HCT116 (cell line): ENCODE measurements around the gene RFPL3. TPM values are rescaled to one million over a fixed set of nuclear protein-coding genes. Genes with fewer than 3 reads are reported as not detected.

ENCODE experiments used
- ATAC-seq: fragments of 200-7000 bp; cut with Tn5 transposase; 2 replicates; pipeline ENCODE4 v1.9.1; 2020; ENCODE audit warnings: mild to moderate bottlenecking, moderate library complexity
- BruUV-seq: library from RNA; stranded (reverse); fragments of 400-500 nt; replicated peaks from 2 replicates; lab custom pipeline; 2021; lab: Mats Ljungman, UMichigan
- CTCF ChIA-PET: fragments of 300-600 bp; sonication (Branson Sonifier 250); formaldehyde crosslinking; loops from one replicate; lab custom pipeline; 2021; ENCODE audit warnings: antibody characterized with exemption; lab: Charles Lee
- POLR2A ChIA-PET: fragments of 300-600, 350-600 bp; sonication (Branson Sonifier 250); formaldehyde crosslinking; loops from one replicate; lab custom pipeline; 2021; ENCODE audit warnings: antibody characterized with exemption; lab: Charles Lee
- RAD21 ChIA-PET, 2 experiments: fragments of 300-600 bp; sonication (Branson Sonifier 250); formaldehyde crosslinking; loops; one replicate each; lab custom pipeline; 2023; ENCODE audit warnings: low total read pairs in 2 of 2; ENCODE audit not compliant: uncharacterized antibody in 2 of 2, unreplicated experiment in 2 of 2, low non-redundant PET in 1 of 2; lab: Charles Lee
- DNase-seq: peaks from one replicate; pipeline ENCODE4 v3.0.0-alpha.2; 2010; ENCODE audit warnings: low read depth, low spot score
- H2AFZ ChIP-seq: fragments of 200-600 bp; shearing (Covaris generic), sonication (generic); 2 replicates; pipeline ENCODE4 v1.6.1; 2017; ENCODE audit warnings: low read depth, mixed run types, mixed read lengths, antibody characterized with exemption, low read length; ENCODE audit not compliant: poor library complexity, severe bottlenecking
- H3K27ac ChIP-seq: 2 replicates; pipeline ENCODE4 v1.5.1; 2012; ENCODE audit warnings: low read depth, low read length
- H3K27me3 ChIP-seq: fragments of 200-600 bp; sonication (generic); 2 replicates; pipeline ENCODE4 v1.6.1; 2016; ENCODE audit warnings: mixed run types, low read length, mixed read lengths; ENCODE audit not compliant: insufficient read depth
- H3K36me3 ChIP-seq, 2 experiments: fragments of 200-500 bp in 1 of 2; fragments of 200-600 bp in 1 of 2; sonication (Bioruptor generic) in 1 of 2; sonication (generic) in 1 of 2; 2 replicates each; pipeline versions ENCODE4 v1.5.1 to v1.6.1; 2014 to 2016; ENCODE audit warnings: low read length in 2 of 2, inconsistent platforms in 1 of 2, mixed read lengths in 1 of 2, mixed run types in 1 of 2; ENCODE audit not compliant: insufficient read depth in 2 of 2, control insufficient read depth in 1 of 2
- H3K4me1 ChIP-seq, 2 experiments: fragments of 200-600 bp in 1 of 2; sonication (generic) in 1 of 2; 2 replicates each; pipeline versions ENCODE4 v1.5.1 to v1.6.1; 2012 to 2017; ENCODE audit warnings: low read length in 2 of 2, inconsistent platforms in 1 of 2, mild to moderate bottlenecking in 1 of 2, mixed read lengths in 1 of 2, mixed run types in 1 of 2, moderate library complexity in 1 of 2; ENCODE audit not compliant: insufficient read depth in 2 of 2, control insufficient read depth in 1 of 2
- H3K4me2 ChIP-seq: fragments of 200-600 bp; sonication (generic); 2 replicates; pipeline ENCODE4 v1.6.1; 2017; ENCODE audit warnings: mixed run types, low read length, mixed read lengths
- H3K4me3 ChIP-seq, 2 experiments: fragments of 200-600 bp in 1 of 2; sonication (generic) in 1 of 2; replicated peaks in 1 of 2; 2 replicates each; pipeline ENCODE4 v1.5.1; 2011 to 2016; ENCODE audit warnings: low read length in 2 of 2, control low read depth in 1 of 2, low read depth in 1 of 2, mild to moderate bottlenecking in 1 of 2, mixed read lengths in 1 of 2, mixed run types in 1 of 2
- H3K79me2 ChIP-seq: fragments of 200-600 bp; sonication (generic); 2 replicates; pipeline ENCODE4 v1.6.1; 2017; ENCODE audit warnings: mild to moderate bottlenecking, mixed run types, low read length, moderate library complexity, mixed read lengths; ENCODE audit not compliant: insufficient read depth
- H3K9ac ChIP-seq: fragments of 200-600 bp; sonication (generic); 2 replicates; pipeline ENCODE4 v1.6.1; 2016; ENCODE audit warnings: low read length, mixed read lengths
- H3K9me2 ChIP-seq: fragments of 200-600 bp; sonication (generic), shearing (Covaris generic); 2 replicates; pipeline ENCODE4 v1.6.1; 2017; ENCODE audit warnings: mixed run types, mild to moderate bottlenecking, moderate library complexity; ENCODE audit not compliant: insufficient read depth
- H3K9me3 ChIP-seq, 2 experiments: fragments of 200-500 bp in 1 of 2; fragments of 200-600 bp in 1 of 2; sonication (Bioruptor generic) in 1 of 2; sonication (generic) in 1 of 2; 2 replicates each; pipeline ENCODE4 v1.6.1; 2014 to 2017; ENCODE audit warnings: low read length in 2 of 2, mixed read lengths in 2 of 2, inconsistent platforms in 1 of 2, low read depth in 1 of 2, mild to moderate bottlenecking in 1 of 2, mixed run types in 1 of 2, moderate library complexity in 1 of 2; ENCODE audit not compliant: control insufficient read depth in 1 of 2, insufficient read depth in 1 of 2
- H4K20me1 ChIP-seq: fragments of 200-600 bp; sonication (generic), shearing (Covaris generic); 2 replicates; pipeline ENCODE4 v1.6.1; 2017; ENCODE audit warnings: mixed run types, mild to moderate bottlenecking, moderate library complexity; ENCODE audit not compliant: insufficient read depth
- CBX3 ChIP-seq: IDR thresholded peaks from 2 replicates; pipeline ENCODE4 v1.6.1; 2012; ENCODE audit warnings: low read depth
- CEBPB ChIP-seq: IDR thresholded peaks from 2 replicates; pipeline ENCODE4 v1.6.1; 2012; ENCODE audit warnings: low read depth
- ELF1 ChIP-seq: IDR thresholded peaks from 2 replicates; pipeline ENCODE4 v1.6.1; 2012; ENCODE audit warnings: low read depth, borderline replicate concordance
- FOSL1 ChIP-seq: IDR thresholded peaks from 2 replicates; pipeline ENCODE4 v1.6.1; 2012; ENCODE audit warnings: low read depth
- JUND ChIP-seq: IDR thresholded peaks from 2 replicates; pipeline ENCODE4 v1.6.1; 2012
- MAX ChIP-seq: IDR thresholded peaks from 2 replicates; pipeline ENCODE4 v1.6.1; 2012
- POLR2AphosphoS5 ChIP-seq: IDR thresholded peaks from 2 replicates; pipeline ENCODE4 v1.6.1; 2011; ENCODE audit warnings: mild to moderate bottlenecking, low read depth, low read length, moderate library complexity
- RAD21 ChIP-seq: IDR thresholded peaks from 2 replicates; pipeline ENCODE4 v1.6.1; 2012; ENCODE audit warnings: low read depth, mild to moderate bottlenecking
- REST ChIP-seq: IDR thresholded peaks from 2 replicates; pipeline ENCODE4 v1.6.1; 2012; ENCODE audit warnings: low read depth
- SIN3A ChIP-seq: IDR thresholded peaks from 2 replicates; pipeline ENCODE4 v1.6.1; 2012; ENCODE audit warnings: low read depth
- SP1 ChIP-seq: IDR thresholded peaks from 2 replicates; pipeline ENCODE4 v1.6.1; 2012; ENCODE audit warnings: low read depth
- TCF7L2 ChIP-seq: IDR thresholded peaks from 2 replicates; pipeline ENCODE4 v1.7.0; 2011; ENCODE audit warnings: borderline replicate concordance, inconsistent platforms; ENCODE audit not compliant: insufficient read depth, insufficient read length; ENCODE audit errors: extremely low read depth
- ZBTB33 ChIP-seq: IDR thresholded peaks from 2 replicates; pipeline ENCODE4 v1.6.1; 2011; ENCODE audit warnings: mild to moderate bottlenecking, low read length, moderate library complexity; ENCODE audit not compliant: insufficient replicate concordance; ENCODE audit errors: extremely low read depth
- ZNF274 ChIP-seq: fragments of 200-500 bp; sonication (Bioruptor generic); IDR thresholded peaks from 2 replicates; pipeline ENCODE4 v1.6.1; 2014; ENCODE audit warnings: mild to moderate bottlenecking, low read depth, low read length, inconsistent platforms
- intact Hi-C: fragments of 100-400 bp; cut with micrococcal nuclease; formaldehyde crosslinking; loops from 2 replicates; pipeline ENCODE4 v1.10.0; 2022
- total RNA-seq: library from RNA; stranded (reverse); gene quantifications from one replicate; pipeline ENCODE4 v1.2.1, GENCODE V29; 2021; ENCODE audit not compliant: unreplicated experiment

Gene RFPL3
- total RNA-seq, 1 experiment from 2014 or later = not detected

GRCh38 chr22:32409977-32410376, 52.3 kb downstream of the RFPL3 start:
- no peak overlapping the region for H3K9ac ChIP-seq
- RAD21 ChIA-PET = no interaction called here
- ATAC-seq = no peak
- POLR2A ChIA-PET = no interaction called here
- H3K9me2 ChIP-seq = no peaks in the 10 kb centered on the region
- no TSS peak for BruUV-seq
- peak overlapping the region; percentile 75; the same call in 1 of the 2 replicates for H3K4me2 ChIP-seq
- H4K20me1 ChIP-seq = no peaks in the 10 kb centered on the region
- no peaks in the 10 kb centered on the region for H3K9me3 ChIP-seq
- H3K27ac ChIP-seq = no peak overlapping the region
- intact Hi-C loops = no loop called here
- peaks cover 25 to 29% of the 10 kb centered on the region in 2 experiments; a peak in 3 of 4 replicates for H3K36me3 ChIP-seq
- no peaks in the 10 kb centered on the region for H3K27me3 ChIP-seq
- H2AFZ ChIP-seq = no peak overlapping the region
- TF ChIP-seq CBX3 (no peak), SIN3A (no peak), POLR2AphosphoS5 (no peak), REST (no peak), JUND (no peak), TCF7L2 (no peak), SP1 (no peak), CEBPB (no peak), FOSL1 (no peak), ZBTB33 (no peak), ELF1 (no peak), RAD21 (no peak), ZNF274 (no peak), MAX (no peak)
- no peak for DNase-seq
- H3K79me2 ChIP-seq = peaks cover 54% of the 10 kb centered on the region
- H3K4me3 ChIP-seq = no peak overlapping the region
- peaks cover 12 to 21% of the 10 kb centered on the region in 2 experiments; a peak in 2 of 4 replicates for H3K4me1 ChIP-seq
- CTCF ChIA-PET = no interaction called here
